Astrocyte (in vitro differentiated cells and primary cell): ENCODE results near the gene PGS1.

Experiments
- CTCF ChIP-seq: IDR thresholded peaks from 2 replicates; pipeline ENCODE4 v1.5.1; 2011; ENCODE audit warnings: low read depth, mild to moderate bottlenecking, inconsistent platforms, low read length, moderate library complexity; ENCODE audit not compliant: insufficient read depth
- EZH2 ChIP-seq: IDR thresholded peaks from 2 replicates; pipeline ENCODE4 v1.6.1; 2012; ENCODE audit warnings: mild to moderate bottlenecking, low read length, inconsistent platforms; ENCODE audit not compliant: insufficient read depth

DNA sequence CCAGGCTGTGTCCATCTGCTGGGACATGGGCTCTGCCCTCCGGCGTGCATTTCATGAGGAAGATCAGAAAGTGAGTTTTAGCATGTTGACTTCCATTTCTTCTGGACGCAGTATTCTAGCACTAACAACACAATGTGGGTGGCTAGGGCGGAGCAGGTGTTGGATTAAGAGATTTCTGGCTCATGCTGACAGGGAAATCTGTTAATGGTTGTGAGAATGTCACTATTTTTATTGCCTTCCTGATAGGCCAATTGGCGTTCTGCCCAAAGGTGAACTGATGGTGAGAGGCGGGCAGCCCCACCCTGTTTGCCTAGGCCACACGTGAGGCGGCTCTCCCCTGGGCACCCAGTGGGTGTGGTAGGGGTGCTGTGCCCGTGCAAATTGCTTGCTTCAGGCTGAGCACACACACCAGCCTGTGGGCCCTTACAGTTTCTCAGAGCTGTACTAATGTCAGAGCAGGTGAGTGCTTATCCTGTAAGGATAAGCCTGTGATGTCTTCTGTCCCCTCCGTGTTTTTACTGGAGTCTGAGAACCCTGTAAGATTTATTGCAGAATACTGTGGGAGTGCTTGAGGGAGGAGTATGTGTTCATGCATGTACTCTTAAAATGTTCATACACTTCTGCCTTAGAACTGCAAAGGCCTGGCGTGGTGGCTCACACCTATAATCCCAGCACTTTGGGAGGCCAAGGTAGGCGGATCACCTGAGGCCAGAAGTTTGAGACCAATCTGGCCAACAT, 30.9 kb downstream of the PGS1 start:
- TF ChIP-seq CTCF: no peak
- TF ChIP-seq EZH2: no peak
